GM19351 (cell line): ENCODE measurements around the gene FAM180A.

Source experiments
- ATAC-seq: cut with Tn5 transposase; IDR thresholded peaks from one replicate; pipeline ENCODE4 v1.9.1; 2021; ENCODE audit warnings: mild to moderate bottlenecking, moderate library complexity; ENCODE audit not compliant: unreplicated experiment

FAM180A gene

GRCh38 chr7:135685306-135686084 lies 63.1 kb downstream of the FAM180A start:
- no peak for ATAC-seq

- no peak for ATAC-seq
Observed at GRCh38 chr7:135684699-135685098, 63.9 kb downstream of the FAM180A start.

- ATAC-seq = no peak
Observed at GRCh38 chr7:135684136-135684535, 64.5 kb downstream of the FAM180A start.

GRCh38 chr7:135683609-135684008 lies 65.0 kb downstream of the FAM180A start:
- ATAC-seq = no peak

GRCh38 chr7:135682191-135682590 lies 66.4 kb downstream of the FAM180A start:
- no peak for ATAC-seq

- no peak for ATAC-seq
Observed at GRCh38 chr7:135681762-135682161, 66.9 kb downstream of the FAM180A start.
